Spleen (tissue), 11 donors: ENCODE data around the gene WDFY2. TPM values are rescaled to one million over a fixed set of nuclear protein-coding genes. Genes with fewer than 3 reads are reported as not detected.

ENCODE experiments used
- DNase-seq: peaks from one replicate; pipeline ENCODE4 v3.0.0-alpha.2; 2020
- H3K27ac ChIP-seq, 8 donors: fragments of 200-600 bp; sonication (generic) in 7 of 8; 1 replicate in 4 of 8; 2 replicates in 4 of 8; pipeline versions ENCODE4 v1.5.0 to v1.8.0; 2016 to 2021; ENCODE audit warnings: inconsistent platforms in 4 of 8, mild to moderate bottlenecking in 4 of 8, moderate library complexity in 1 of 8
- H3K27me3 ChIP-seq, 7 donors: fragments of 200-600 bp; sonication (generic) in 6 of 7; replicated peaks in 1 of 7; 1 replicate in 4 of 7; 2 replicates in 3 of 7; pipeline versions ENCODE4 v1.5.0 to v1.8.0; 2016 to 2021; ENCODE audit warnings: inconsistent platforms in 3 of 7, mild to moderate bottlenecking in 1 of 7
- H3K36me3 ChIP-seq, 6 donors: fragments of 200-600 bp; sonication (generic) in 5 of 6; 1 replicate in 4 of 6; 2 replicates in 2 of 6; pipeline versions ENCODE4 v1.5.0 to v1.8.0; 2016 to 2021; ENCODE audit warnings: inconsistent platforms in 2 of 6
- H3K4me1 ChIP-seq, 6 donors: fragments of 200-600 bp; sonication (generic) in 5 of 6; 1 replicate in 3 of 6; 2 replicates in 3 of 6; pipeline versions ENCODE4 v1.5.0 to v1.8.0; 2016 to 2021; ENCODE audit warnings: inconsistent platforms in 3 of 6
- H3K4me3 ChIP-seq, 8 donors: fragments of 200-600 bp; sonication (generic) in 7 of 8; 1 replicate in 4 of 8; 2 replicates in 4 of 8; pipeline versions ENCODE4 v1.5.0 to v1.8.0; 2016 to 2021; ENCODE audit warnings: inconsistent platforms in 4 of 8, mild to moderate bottlenecking in 4 of 8, moderate library complexity in 2 of 8
- H3K9me3 ChIP-seq, 8 donors: fragments of 200-600 bp; sonication (generic) in 7 of 8; 1 replicate in 4 of 8; 2 replicates in 4 of 8; pipeline versions ENCODE4 v1.5.0 to v1.8.0; 2016 to 2021; ENCODE audit warnings: inconsistent platforms in 4 of 8
- CTCF ChIP-seq, 11 experiments: fragments of 200-600 bp in 7 of 11; fragments of 450-650 bp in 4 of 11; sonication (generic) in 4 of 11; IDR thresholded peaks in 8 of 11; conservative IDR thresholded peaks in 3 of 11; 1 replicate in 7 of 11; 2 replicates in 4 of 11; pipeline versions ENCODE4 v1.4.0 to v1.8.0; 2016 to 2021; ENCODE audit warnings: antibody characterized with exemption in 11 of 11, inconsistent platforms in 4 of 11, mild to moderate bottlenecking in 1 of 11
- POLR2A ChIP-seq, 3 donors: fragments of 450-650 bp; IDR thresholded peaks; one replicate each; pipeline ENCODE4 v1.5.1; 2017; ENCODE audit warnings: antibody characterized with exemption in 3 of 3, mild to moderate bottlenecking in 1 of 3
- POLR2AphosphoS5 ChIP-seq, 3 donors: sonication (generic); formaldehyde crosslinking; IDR thresholded peaks; one replicate each; pipeline ENCODE4 v1.5.1; 2017; ENCODE audit warnings: antibody characterized with exemption in 3 of 3
- WGBS, 5 donors: extraction: QIAGEN DNeasy Blood & Tissue Kit in 3 of 5; methylation state at CpG; one replicate each; pipeline versions ENCODE4 v1.1.5 to v1.1.7; 2013 to 2018; 5-methylcytosine and 5-hydroxymethylcytosine counted together
- intact Hi-C: fragments of 100-400 bp; cut with DNase I; formaldehyde crosslinking; loops from one replicate; pipeline ENCODE4 v1.15.0; 2023; ENCODE audit warnings: low total_unique reads
- polyA plus RNA-seq, 3 donors: library from polyadenylated mRNA; stranded (reverse); fragments of 200-250 nt; gene quantifications; one replicate each; pipeline ENCODE4 v1.2.1, GENCODE V29; 2013
- total RNA-seq, 7 donors: library from RNA; depleted of rRNA in 3 of 7; stranded (reverse); fragments of >200 nt in 3 of 7; fragmentation: NEBNext Ultra II Directional in 4 of 7; extraction: Animal tissue kit (Norgen Biotek cat#: 25700) in 4 of 7; gene quantifications; one replicate each; pipeline versions ENCODE4 v1.1.0 to v1.2.1, GENCODE V29; 2016 to 2021
- donor health status: healthy with polysubstance abuse.
- donor health status: DM: no; HTN: no; CAD: no; lungs with moderate emphysema.
- donor health status: DM: no; HTN: no; CAD: no.
- donor health status: Bipolar disorder and iron deficiency.
- donor health status: healthy.
- donor health status: DM: no; HTN: no; CAD: no.
- donor health status: DM: yes; HTN: yes; CAD: no.

The WDFY2 gene
- total and polyA plus RNA-seq, 10 donors, result 3.0 to 32.2 (median 24.9) TPM

GRCh38 chr13:51799261-51799660 is 215.0 kb downstream of the WDFY2 start:
- H3K4me1 ChIP-seq, result peaks cover 13 to 49% (median 30%) of the 10 kb centered on the region in 6 donors
- H3K36me3 ChIP-seq, result peaks cover 0 to 37% (median 4%) of the 10 kb centered on the region in 6 donors
- no peak overlapping the region for H3K27ac ChIP-seq
- no peaks in the 10 kb centered on the region for H3K27me3 ChIP-seq
- no peaks in the 10 kb centered on the region for H3K9me3 ChIP-seq
- intact Hi-C loops, result loop anchor here (10.0 kb wide), 1 partner anchor 364 kb away; no protein-coding TSS in a partner anchor
- no peak overlapping the region for H3K4me3 ChIP-seq
- 91 to 97% (median 93%) methylated on average over 6 to 12 of the region's 12 CpGs for WGBS, 5 donors
- TF ChIP-seq POLR2AphosphoS5 (IDR thresholded peaks at IDR 0.05) (no peak), CTCF (IDR thresholded peaks at IDR 0.05 in 8 of 11, conservative IDR thresholded peaks at IDR 0.05 in 3 of 11) (no peak), POLR2A (IDR thresholded peaks at IDR 0.05) (no peak)
- DNase-seq, result no peak

GRCh38 chr13:51800486-51800885 is 216.2 kb downstream of the WDFY2 start:
- DNase-seq, result no peak
- H3K27ac ChIP-seq, result no peak overlapping the region
- TF ChIP-seq POLR2AphosphoS5 (IDR thresholded peaks at IDR 0.05) (no peak), POLR2A (IDR thresholded peaks at IDR 0.05) (no peak), CTCF (IDR thresholded peaks at IDR 0.05 in 8 of 11, conservative IDR thresholded peaks at IDR 0.05 in 3 of 11) (no peak)
- peaks cover 13 to 49% (median 34%) of the 10 kb centered on the region in 6 donors for H3K4me1 ChIP-seq
- H3K4me3 ChIP-seq, result no peak overlapping the region
- H3K36me3 ChIP-seq, result peaks cover 0 to 36% (median 4%) of the 10 kb centered on the region in 6 donors
- WGBS, 5 donors, result 72 to 78% (median 77%) methylated on average over 5 of the region's 5 CpGs
- intact Hi-C loops, result loop anchor here (5.0 kb wide), 1 partner anchor 213 kb away; no protein-coding TSS in a partner anchor
- H3K27me3 ChIP-seq, result no peaks in the 10 kb centered on the region
- no peaks in the 10 kb centered on the region for H3K9me3 ChIP-seq

DNA sequence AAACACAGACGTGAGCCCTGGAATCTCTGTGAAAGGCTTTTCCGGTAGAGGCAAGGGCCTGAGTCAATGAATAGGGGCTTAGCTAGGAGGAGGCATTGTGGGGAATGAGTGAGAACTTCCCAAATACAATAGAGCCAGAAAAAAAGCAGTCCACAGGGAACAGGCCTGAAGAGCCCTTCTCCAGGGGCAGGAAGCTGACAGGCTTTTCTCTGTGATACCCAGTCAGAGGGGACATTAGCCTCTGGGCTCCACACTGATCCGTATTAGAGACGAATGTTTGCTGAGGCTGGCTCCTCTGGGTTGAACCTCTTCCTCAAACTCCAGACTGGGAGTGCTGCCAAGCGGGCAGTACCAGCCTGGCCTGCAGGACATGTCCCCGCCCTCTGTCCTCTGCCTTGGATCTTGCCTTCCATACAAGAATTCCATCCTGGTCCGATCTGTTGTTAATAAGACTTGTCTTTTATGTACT is 217.4 kb downstream of the WDFY2 start:
- H3K4me1 ChIP-seq, result peaks cover 13 to 60% (median 39%) of the 10 kb centered on the region in 6 donors
- TF ChIP-seq POLR2A (IDR thresholded peaks at IDR 0.05) (no peak), POLR2AphosphoS5 (IDR thresholded peaks at IDR 0.05) (peak in 1 of 3 donors; percentile 19)
- 57 to 75% (median 67%) methylated on average over 7 of the region's 7 CpGs for WGBS, 5 donors
- peak overlapping the region in 6 of 8 donors; percentile 23 to 100 (median 99) for H3K27ac ChIP-seq
- no peaks in the 10 kb centered on the region for H3K9me3 ChIP-seq
- no peak overlapping the region for H3K4me3 ChIP-seq
- no peaks in the 10 kb centered on the region for H3K27me3 ChIP-seq
- DNase-seq, result peak; percentile 84
- intact Hi-C loops, result loop anchor here (5.0 kb wide), 1 partner anchor 214 kb away; no protein-coding TSS in a partner anchor
- H3K36me3 ChIP-seq, result peaks cover 0 to 26% (median 4%) of the 10 kb centered on the region in 6 donors

DNA sequence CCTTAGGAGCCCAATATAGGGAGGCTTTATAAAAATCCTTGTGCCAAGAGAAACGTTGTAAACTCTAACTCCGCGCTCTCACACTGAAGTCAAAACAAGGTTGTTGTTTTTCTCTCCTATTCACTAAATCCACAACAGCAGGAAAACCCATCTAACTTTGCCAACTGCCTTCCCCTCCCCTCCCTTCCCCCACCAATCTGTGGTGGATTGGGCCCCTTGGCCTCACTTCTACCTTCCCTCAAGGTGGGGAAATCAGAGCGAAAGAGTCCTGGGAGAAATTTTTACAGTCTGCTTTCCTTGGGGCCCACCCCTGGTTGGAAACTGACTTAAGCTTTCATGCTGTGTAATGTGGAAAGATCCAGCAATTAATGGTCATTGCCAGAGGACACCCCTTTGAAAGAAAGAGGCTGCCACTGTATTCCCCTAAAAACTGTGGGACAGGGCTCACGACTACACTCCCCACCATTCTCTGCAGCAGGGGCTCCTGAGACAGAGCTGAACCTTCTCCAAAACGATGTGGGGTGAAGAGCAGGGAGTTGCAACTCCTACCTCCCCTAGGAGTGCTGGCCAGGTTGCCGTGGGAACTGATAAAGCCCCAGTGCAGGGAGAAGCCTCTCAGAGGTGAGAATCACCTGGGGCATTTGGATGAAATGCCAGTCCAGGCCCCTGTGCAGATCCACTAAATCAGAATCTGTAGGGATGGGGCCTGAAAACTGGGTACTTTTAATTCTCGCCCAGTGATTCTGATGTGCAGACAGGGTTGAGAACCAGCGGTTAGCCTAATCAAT is 218.6 kb downstream of the WDFY2 start:
- H3K9me3 ChIP-seq, result no peaks in the 10 kb centered on the region
- peaks cover 13 to 56% (median 39%) of the 10 kb centered on the region in 6 donors for H3K4me1 ChIP-seq
- peaks cover 0 to 14% (median 4%) of the 10 kb centered on the region in 6 donors for H3K36me3 ChIP-seq
- H3K27me3 ChIP-seq, result no peaks in the 10 kb centered on the region
- 52 to 60% (median 58%) methylated on average over 9 of the region's 9 CpGs for WGBS, 5 donors
- peak overlapping the region; percentile 97 to 100 (median 100) for H3K27ac ChIP-seq
- DNase-seq, result no peak
- intact Hi-C loops, result loop anchor here (5.0 kb wide), 1 partner anchor 216 kb away; no protein-coding TSS in a partner anchor
- TF ChIP-seq POLR2AphosphoS5 (IDR thresholded peaks at IDR 0.05) (no peak), POLR2A (IDR thresholded peaks at IDR 0.05) (no peak), CTCF (IDR thresholded peaks at IDR 0.05 in 8 of 11, conservative IDR thresholded peaks at IDR 0.05 in 3 of 11) (no peak)
- H3K4me3 ChIP-seq, result peak overlapping the region; percentile 45 to 82 (median 64)
